HL-60 (cell line): Measurements from ENCODE around the gene POC1B.

Experiments used
- CTCF ChIP-seq: IDR thresholded peaks from one replicate; pipeline ENCODE4 v1.5.1; 2011; ENCODE audit warnings: low read length, control low read depth, inconsistent platforms; ENCODE audit not compliant: insufficient read depth
- POLR2AphosphoS5 ChIP-seq: IDR thresholded peaks from 2 replicates; pipeline ENCODE4 v1.6.1; 2012; ENCODE audit warnings: low read depth
- SPI1 ChIP-seq: IDR thresholded peaks from 2 replicates; pipeline ENCODE4 v1.6.1; 2012; ENCODE audit warnings: low read depth, mild to moderate bottlenecking, borderline replicate concordance

DNA sequence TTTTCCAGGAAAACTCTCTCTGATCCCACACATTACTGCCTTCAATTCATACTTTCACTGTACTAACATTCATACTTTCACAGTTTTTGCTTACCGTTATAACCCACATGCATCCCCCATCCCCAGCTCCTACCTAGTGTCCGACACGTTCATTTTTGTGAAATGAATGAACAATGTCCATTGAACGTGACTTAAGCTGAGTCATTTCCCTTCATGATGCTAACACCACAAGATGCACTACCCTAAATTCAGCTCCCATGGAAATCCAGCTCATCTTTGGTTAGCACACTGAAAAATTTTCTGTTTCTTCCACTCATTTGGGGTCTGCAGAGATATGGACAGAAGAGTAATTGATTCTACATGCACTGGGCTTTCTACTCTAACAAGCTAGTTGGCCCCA, 85.9 kb downstream of the POC1B start:
- TF ChIP-seq CTCF (no peak), POLR2AphosphoS5 (no peak), SPI1 (no peak)
